T-helper 17 cell (primary cell): Measurements from ENCODE around the gene PMAIP1. TPM values are rescaled to one million over a fixed set of nuclear protein-coding genes. Genes with fewer than 3 reads are reported as not detected.
"Not testable (repeated sequence)": the region's sequence is repeated elsewhere in the genome, so short reads cannot be mapped to it uniquely, and the experiment has no call there.

Experiments used
- ATAC-seq: fragments of 150-1000 bp; cut with Tn5 transposase; 2 replicates; pipeline ENCODE4 v1.10.0; 2021; ENCODE audit warnings: mild to moderate bottlenecking, moderate library complexity
- DNase-seq, 3 donors: peaks; one replicate each; pipeline versions ENCODE4 v3.0.0 to v3.0.0-alpha.2; 2020 to 2021
- H3K9me3 ChIP-seq: one replicate; pipeline ENCODE4 v1.7.0; 2013; ENCODE audit warnings: low read length, mild to moderate bottlenecking; ENCODE audit not compliant: control insufficient read depth, poor library complexity, severe bottlenecking
- H3K27ac Mint-ChIP-seq: one replicate; pipeline ENCODE4 v1.8.0; 2022; ENCODE audit warnings: mild to moderate bottlenecking, moderate library complexity, mixed read lengths
- H3K27me3 Mint-ChIP-seq: one replicate; pipeline ENCODE4 v1.8.0; 2022; ENCODE audit warnings: mixed read lengths
- H3K36me3 Mint-ChIP-seq: one replicate; pipeline ENCODE4 v1.8.0; 2022; ENCODE audit warnings: low read depth, mixed read lengths
- H3K4me1 Mint-ChIP-seq: one replicate; pipeline ENCODE4 v1.8.0; 2022; ENCODE audit warnings: mild to moderate bottlenecking, mixed read lengths
- H3K4me3 Mint-ChIP-seq: one replicate; pipeline ENCODE4 v1.8.0; 2022; ENCODE audit warnings: mild to moderate bottlenecking, moderate library complexity, mixed read lengths
- total RNA-seq, 4 donors: library from RNA in 2 of 4; stranded (reverse) in 2 of 4; gene quantifications; one replicate each; pipeline ENCODE4 v1.2.3 and lab custom pipeline; 2022 to 2026

PMAIP1 gene
- total RNA-seq = 100 to 1,000 TPM; 111 to 139 TPM
- total RNA-seq (lab: John Stamatoyannopoulos, UW) = 52.1 to 298 reads per million in 2 donors

DNA sequence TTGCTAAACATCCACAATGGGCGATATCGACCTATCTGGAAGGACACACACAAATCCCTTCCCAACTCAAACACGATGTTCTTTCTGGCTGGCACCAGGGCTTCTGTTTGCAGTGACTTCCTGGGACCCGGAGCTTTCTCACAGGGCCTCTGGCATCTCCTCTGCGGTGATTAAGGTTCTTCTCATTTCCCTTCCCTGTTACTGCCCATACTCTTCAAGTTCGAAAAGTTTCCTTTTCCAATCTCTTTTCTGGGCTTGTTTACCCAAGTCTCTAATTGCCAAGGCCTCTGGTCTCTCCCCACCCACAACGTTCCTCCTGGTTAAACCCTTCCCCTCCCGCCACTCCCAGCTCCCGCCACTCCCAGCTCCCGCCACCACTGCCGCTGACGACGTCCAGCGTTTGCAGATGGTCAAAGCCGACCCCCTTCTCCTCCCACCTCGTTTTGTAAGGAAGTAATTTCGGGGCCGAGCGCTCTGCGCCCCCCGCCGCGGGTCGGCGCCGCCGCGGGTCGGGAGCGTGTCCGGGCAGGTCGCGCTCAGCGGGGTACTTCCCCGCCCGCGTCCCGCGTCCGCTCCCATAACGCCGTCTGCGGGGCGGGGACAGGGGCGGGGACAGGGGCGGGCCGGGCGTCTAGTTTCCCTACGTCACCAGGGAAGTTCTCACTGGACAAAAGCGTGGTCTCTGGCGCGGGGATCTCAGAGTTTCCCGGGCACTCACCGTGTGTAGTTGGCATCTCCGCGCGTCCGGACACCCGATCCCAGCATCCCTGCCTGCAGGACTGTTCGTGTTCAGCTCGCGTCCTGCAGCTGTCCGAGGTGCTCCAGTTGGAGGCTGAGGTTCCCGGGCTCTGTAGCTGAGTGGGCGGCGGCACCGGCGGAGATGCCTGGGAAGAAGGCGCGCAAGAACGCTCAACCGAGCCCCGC lies at the start of gene PMAIP1:
Gene PMAIP1, plus strand, starts transcription at position 699 of the 924 bp plus-strand sequence. Its CDS starts 182 bp downstream, at position 881.
- H3K9me3 ChIP-seq = no peaks in the 10 kb centered on the region
- Mint-ChIP-seq H3K27me3 (no peaks in the 10 kb centered on the region), H3K4me3 (peak within 1 kb of the TSS; percentile 94), H3K27ac (peak within 1 kb of the TSS; percentile 95), H3K36me3 (peaks cover 6% of the 10 kb centered on the region), H3K4me1 (peaks cover 25% of the 10 kb centered on the region)
- DNase-seq (peak; percentile 78 to 84 (median 83)), ATAC-seq (peak; percentile 87)

DNA sequence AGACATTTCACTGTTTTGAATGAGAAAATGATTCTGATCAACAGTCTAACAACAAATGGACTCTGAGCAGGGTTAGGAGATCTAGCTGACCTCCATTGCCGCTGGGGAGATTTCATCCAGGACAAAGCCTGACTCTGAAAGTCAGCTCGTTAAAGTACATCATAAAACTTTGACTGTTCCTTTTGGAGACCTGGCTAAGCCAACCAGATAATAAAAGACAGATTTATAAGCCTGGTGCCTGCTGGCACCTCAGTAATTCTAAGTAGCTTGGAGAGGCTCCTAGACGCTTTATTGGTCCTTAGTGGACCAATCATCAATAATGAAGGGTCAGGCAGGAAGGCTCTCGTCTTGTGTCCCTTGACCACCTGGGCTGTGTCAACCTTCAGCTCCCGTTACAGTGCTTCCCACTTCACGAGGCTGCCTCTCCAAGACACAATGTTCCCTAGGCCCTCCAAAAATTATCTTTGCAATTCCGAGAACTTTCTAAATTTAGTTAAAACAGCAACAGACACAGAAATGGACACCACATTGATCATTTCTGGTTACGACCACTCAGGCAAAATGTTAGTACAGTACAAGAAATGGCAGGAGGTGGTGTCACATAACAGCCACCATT lies 47.9 kb upstream of the PMAIP1 start:
- no peak for ATAC-seq
- Mint-ChIP-seq H3K4me1 (peaks cover 14% of the 10 kb centered on the region), H3K36me3 (no peaks in the 10 kb centered on the region), H3K27me3 (no peaks in the 10 kb centered on the region), H3K4me3 (no peak overlapping the region), H3K27ac (no peak overlapping the region)
- DNase-seq = no peak
- no peaks in the 10 kb centered on the region for H3K9me3 ChIP-seq

GRCh38 chr18:59852548-59852947 lies 47.2 kb upstream of the PMAIP1 start:
- Mint-ChIP-seq H3K4me1 (peaks cover 8% of the 10 kb centered on the region), H3K4me3 (no peak overlapping the region), H3K27ac (no peak overlapping the region), H3K36me3 (no peaks in the 10 kb centered on the region), H3K27me3 (no peaks in the 10 kb centered on the region)
- H3K9me3 ChIP-seq = no peaks in the 10 kb centered on the region
- DNase-seq (no peak), ATAC-seq (no peak)

- Mint-ChIP-seq H3K4me1 (peaks cover 5% of the 10 kb centered on the region), H3K4me3 (no peak overlapping the region), H3K36me3 (no peaks in the 10 kb centered on the region), H3K27me3 (no peaks in the 10 kb centered on the region), H3K27ac (no peak overlapping the region)
- no peak for ATAC-seq
- H3K9me3 ChIP-seq = no peaks in the 10 kb centered on the region
- DNase-seq = no peak
Measured at GRCh38 chr18:59853380-59853779, 46.4 kb upstream of the PMAIP1 start.

DNA sequence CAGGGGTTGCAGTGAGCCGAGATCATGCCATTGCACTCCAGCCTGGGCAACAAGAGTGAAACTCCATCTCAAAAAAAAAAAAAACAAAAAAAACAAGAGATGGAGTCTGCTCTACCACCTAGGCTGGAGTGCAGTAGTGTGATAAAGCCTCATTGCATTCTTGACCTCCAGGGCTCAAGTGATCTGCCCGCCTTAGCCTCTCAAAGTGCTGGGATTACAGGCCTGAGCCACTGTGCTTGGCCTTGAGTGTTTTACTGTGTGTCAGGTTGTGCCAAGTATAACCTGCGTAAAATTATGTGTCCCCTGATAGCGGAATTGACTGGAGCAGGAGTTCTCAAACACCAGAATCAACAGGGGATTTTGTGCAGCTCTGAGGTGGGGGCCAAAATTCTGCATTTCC lies 45.8 kb upstream of the PMAIP1 start:
- ATAC-seq, H3K9me3 ChIP-seq, H3K36me3 Mint-ChIP-seq, DNase-seq, H3K4me1 Mint-ChIP-seq, H3K4me3 Mint-ChIP-seq, H3K27ac Mint-ChIP-seq, H3K27me3 Mint-ChIP-seq: not testable (repeated sequence)

DNA sequence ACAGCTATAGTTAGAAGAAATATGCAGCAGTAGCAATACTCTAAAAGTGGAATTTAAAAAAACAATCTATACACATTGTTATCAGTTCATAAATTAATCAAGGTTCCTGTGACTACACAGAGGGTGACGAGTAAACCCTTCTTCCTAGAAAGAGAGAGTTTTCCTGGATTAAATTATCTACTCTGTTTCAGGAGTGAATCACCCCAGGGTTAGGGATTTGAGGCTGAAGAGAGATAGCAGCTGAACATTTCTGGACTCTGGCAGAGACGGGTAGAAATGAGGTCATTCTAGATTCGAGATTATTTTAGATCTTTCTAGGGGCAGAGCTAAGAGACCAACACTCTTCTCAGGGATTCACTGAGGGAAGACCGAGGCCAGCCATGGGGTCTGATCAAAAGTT lies 38.8 kb upstream of the PMAIP1 start:
- ATAC-seq (no peak), DNase-seq (no peak)
- H3K4me3 Mint-ChIP-seq = no peak overlapping the region
- H3K4me1 Mint-ChIP-seq = no peaks in the 10 kb centered on the region
- no peaks in the 10 kb centered on the region for H3K36me3 Mint-ChIP-seq
- no peak overlapping the region for H3K27ac Mint-ChIP-seq
- H3K27me3 Mint-ChIP-seq = peaks cover 7% of the 10 kb centered on the region
- H3K9me3 ChIP-seq = no peaks in the 10 kb centered on the region

- DNase-seq = no peak
- H3K36me3 Mint-ChIP-seq = no peaks in the 10 kb centered on the region
- ATAC-seq = no peak
- peaks cover 7% of the 10 kb centered on the region for H3K27me3 Mint-ChIP-seq
- H3K9me3 ChIP-seq = no peaks in the 10 kb centered on the region
- no peaks in the 10 kb centered on the region for H3K4me1 Mint-ChIP-seq
- no peak overlapping the region for H3K27ac Mint-ChIP-seq
- no peak overlapping the region for H3K4me3 Mint-ChIP-seq
Measured at GRCh38 chr18:59861963-59862819, 37.6 kb upstream of the PMAIP1 start.

DNA sequence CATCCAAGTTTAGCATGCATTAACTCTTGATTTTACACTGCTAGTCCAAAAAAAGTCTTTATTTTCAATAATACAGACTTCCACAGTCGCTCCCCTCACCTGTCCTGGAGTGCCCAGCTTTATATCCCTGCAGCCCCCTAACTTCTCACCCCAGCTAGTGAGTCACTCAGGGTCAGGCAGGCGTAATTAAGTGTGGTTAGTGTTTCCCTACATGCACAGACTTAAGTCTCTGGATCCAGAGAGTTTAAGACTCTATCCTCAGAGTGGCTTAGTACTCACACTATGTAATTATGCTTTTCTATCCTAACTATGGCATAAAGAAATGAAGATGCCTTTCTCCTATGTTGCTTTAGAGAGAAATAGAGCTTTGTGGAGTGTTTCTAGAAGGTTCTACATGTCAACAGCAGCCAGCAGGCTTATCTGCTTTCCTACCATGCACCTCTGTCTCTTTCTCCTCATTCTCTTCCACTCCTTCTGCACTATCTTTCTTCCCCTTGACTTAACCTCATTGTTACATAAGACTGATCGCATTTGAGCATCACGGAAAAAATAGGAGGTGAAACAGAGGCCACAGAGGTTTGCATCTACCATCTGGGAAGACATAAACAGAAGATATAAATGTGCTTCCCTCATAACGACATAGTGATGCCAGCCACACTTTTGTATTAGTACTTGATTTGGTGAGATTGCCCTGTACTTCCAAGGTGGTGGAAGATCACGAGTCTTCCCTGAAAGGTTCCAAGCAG lies 34.4 kb upstream of the PMAIP1 start:
- Mint-ChIP-seq H3K36me3 (no peaks in the 10 kb centered on the region), H3K4me1 (no peaks in the 10 kb centered on the region), H3K27ac (no peak overlapping the region), H3K4me3 (no peak overlapping the region), H3K27me3 (peaks cover 7% of the 10 kb centered on the region)
- no peak for ATAC-seq
- no peaks in the 10 kb centered on the region for H3K9me3 ChIP-seq
- no peak for DNase-seq

DNA sequence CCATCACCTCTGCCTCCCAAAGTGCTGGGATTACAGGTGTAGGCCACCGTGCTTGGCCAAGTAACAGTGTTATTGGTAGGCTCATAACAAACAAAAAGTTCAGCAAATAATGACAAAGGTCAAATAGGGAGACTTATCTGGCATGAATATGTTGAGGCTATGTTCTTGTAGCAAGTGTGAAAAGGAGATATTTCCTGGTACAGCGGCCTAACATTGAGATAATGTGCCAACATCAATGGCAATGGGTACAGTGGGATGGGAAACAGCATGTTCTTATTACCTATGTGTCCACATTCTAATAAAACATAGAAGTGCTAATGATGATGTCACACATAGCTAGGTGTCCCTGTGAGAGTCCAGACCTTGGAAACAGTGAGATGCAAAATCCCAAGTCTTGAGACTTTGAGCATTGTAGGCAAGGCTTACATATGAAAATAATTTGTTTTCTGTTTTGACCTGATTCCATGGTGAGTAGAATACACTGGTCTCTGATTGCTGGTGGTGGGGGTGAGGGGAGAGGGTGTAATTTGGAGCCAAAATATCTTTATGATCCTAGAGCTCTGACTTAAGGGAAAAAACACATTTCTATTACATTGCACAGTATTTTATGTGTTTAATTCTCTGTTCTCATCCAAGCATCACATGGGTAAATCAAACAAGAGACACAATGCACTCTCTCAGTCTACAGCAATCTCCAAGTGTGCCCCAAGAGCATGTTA lies 33.1 kb upstream of the PMAIP1 start:
- no peak overlapping the region for H3K27ac Mint-ChIP-seq
- no peak overlapping the region for H3K4me3 Mint-ChIP-seq
- H3K36me3 Mint-ChIP-seq = no peaks in the 10 kb centered on the region
- ATAC-seq = no peak
- no peaks in the 10 kb centered on the region for H3K4me1 Mint-ChIP-seq
- no peaks in the 10 kb centered on the region for H3K9me3 ChIP-seq
- DNase-seq = no peak
- peaks cover 7% of the 10 kb centered on the region for H3K27me3 Mint-ChIP-seq

DNA sequence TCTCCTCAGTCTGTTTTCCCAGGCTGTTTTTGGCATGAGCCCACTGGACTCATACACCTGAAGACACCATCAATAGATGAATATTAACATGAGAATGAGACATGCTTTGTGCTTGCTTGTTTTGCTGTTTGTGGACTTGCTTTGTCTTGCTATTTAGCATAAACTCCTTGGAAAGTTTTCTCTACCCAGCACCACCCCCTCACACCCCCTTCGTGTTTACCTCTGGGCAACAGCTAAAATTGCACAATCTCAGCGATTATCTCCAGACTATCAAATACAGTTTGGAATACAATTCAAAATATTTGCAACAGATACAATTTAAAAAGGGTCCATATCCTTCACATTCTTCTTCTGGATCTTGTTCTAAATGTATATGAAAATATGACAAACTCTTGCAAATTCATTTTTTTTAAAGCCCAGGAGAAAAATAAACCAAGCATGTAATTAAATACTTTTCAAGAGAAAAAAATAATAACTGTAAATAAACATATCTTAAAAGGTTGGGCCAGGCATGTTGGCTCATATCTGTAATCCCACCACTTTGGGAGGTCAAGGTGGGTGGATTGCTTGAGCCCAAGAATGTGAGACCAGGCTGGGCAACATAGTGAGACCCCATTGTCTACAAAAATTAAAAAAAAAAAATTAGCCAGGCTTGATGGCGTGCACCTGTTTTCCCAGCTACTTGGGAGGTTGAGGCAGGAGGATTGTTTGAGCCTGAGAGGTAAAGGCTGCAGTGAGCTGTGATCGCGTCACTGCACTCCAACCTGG lies 32.3 kb upstream of the PMAIP1 start:
- DNase-seq (no peak), ATAC-seq (no peak)
- Mint-ChIP-seq H3K4me3 (no peak overlapping the region), H3K27ac (no peak overlapping the region), H3K36me3 (no peaks in the 10 kb centered on the region), H3K4me1 (no peaks in the 10 kb centered on the region), H3K27me3 (peaks cover 7% of the 10 kb centered on the region)
- no peaks in the 10 kb centered on the region for H3K9me3 ChIP-seq

GRCh38 chr18:59870623-59871130 lies 29.1 kb upstream of the PMAIP1 start:
- H3K27ac Mint-ChIP-seq = no peak overlapping the region
- no peaks in the 10 kb centered on the region for H3K4me1 Mint-ChIP-seq
- H3K9me3 ChIP-seq = no peaks in the 10 kb centered on the region
- DNase-seq (no peak), ATAC-seq (no peak)
- peaks cover under 1% of the 10 kb centered on the region for H3K36me3 Mint-ChIP-seq
- no peak overlapping the region for H3K4me3 Mint-ChIP-seq
- peaks cover 2% of the 10 kb centered on the region for H3K27me3 Mint-ChIP-seq
